ENCODE data around the gene KNG1.

Gene KNG1

DNA sequence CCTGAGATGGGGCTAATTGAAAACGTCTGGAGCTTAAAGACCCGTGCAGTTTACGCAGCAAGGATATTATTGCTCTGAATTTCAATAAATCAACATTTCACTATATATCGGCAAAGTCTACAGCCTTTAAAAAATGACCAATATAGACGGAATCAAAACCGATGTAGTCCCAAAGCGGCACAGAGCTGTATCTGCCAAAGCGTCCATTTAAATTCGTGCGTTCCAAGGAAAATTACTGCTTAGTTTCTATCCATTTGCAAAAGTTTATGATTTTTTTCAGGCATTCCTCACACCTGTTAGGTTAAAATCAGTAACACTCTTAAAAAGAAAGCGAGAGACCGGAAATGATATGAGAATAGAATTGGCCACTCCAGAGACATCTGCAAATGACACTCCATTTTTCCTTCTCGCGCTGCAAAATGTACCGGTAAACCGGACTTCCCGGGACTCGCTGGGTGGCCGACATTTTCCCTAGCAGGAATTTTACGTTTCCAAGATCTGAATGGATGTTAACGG, 65.4 kb downstream of the KNG1 start:
- DNase-seq: no peak

DNA sequence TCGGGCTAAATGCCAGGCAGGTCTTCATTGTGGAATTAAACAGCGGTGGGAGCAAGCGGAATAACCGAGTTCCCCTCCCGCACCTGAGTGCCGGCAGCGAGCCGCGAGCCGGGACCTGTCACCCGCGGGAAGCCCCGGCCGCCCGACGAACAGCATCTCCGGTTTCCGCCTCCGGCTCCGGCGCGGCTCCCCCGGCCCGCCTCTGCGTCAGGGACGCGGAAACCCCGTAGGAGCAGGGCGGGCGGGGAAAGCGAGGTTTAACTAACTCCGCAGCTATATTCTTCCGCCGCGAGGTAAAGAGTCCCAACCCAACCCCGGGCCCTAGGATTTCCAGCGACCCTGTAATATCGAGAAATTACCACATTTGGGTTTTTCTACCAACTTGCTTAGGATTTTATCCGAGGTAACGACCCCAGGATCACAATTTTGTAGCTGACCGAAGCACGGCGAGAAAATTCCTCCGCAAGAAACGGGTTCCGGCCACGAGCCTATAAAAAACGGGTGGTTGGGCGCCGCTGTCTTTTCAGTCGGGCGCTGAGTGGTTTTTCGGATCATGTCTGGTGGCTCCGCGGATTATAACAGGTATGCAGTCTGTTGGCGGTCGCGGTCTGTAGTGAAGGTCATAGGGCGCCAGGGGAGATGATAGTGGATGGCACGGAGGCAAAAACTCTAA, 66.0 kb downstream of the KNG1 start, which contains the start of gene EIF4A2:
Gene EIF4A2, plus strand, starts transcription at position 520 of the 673 bp plus-strand sequence. Its CDS starts 34 bp downstream, at position 554.
- DNase-seq: peak; percentile 90

DNA sequence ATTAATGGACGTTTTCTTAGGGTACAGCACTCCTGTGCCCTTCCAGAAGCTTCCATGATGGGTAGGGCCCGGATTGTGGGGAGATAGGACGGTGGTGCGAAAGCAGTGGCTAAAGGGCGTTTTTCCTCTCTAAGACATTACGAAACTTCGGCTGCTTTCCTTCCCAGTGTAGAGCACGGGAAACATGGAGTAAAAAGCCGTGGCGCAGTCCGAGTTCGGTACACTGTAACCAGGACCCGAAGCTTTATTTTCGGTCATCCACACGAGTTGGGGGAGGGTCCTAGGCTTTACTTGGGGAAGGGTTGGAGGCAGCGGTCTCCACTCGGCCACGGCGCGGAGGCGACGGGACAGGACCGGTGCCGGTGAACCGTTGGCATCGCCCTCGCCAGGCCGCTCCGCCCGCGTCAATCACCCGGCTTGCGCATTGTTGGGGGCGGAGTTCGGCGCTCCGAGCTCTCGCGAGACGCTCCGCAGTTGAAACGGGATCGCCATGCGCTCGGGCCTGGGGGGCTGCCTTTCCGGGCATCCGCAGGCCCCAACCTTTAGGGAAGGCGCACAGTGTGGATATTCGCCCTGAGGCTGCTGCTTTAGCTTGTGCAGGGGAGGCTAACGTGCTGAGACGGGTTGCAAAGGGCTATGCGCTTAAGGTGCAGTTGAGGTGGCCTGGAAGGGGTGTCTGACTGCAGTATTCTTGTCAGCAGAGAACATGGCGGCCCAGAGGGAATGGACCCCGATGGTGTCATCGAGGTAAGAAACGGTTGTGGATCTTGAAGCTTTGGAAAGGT, 66.8 kb downstream of the KNG1 start:
- peak; percentile 81 for DNase-seq

DNA sequence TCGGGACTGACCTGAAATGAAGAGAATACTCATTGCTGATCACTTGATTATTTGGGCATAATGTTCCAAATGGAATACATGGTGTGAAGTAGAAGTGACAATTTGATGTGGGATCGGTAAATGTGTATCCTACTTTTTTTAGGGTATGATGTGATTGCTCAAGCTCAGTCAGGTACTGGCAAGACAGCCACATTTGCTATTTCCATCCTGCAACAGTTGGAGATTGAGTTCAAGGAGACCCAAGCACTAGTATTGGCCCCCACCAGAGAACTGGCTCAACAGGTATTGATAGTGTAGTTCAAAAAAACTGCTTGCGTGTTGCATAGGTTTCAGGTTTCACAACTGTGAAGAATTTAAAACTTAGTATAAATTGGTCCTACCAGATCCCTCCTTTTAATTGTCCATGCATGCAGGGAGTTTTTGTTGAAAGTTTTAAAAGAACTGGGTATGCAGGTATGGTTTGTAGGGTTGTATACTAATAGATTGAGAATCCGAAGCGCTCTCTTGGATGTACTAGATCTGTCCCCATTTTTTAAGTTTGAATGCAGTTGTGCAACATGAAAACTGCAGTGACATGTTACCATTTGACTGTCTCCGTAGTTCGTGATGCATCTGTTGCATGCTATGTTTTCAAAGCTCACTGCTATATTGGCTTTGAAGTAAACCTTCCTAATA, 67.8 kb downstream of the KNG1 start:
- DNase-seq: no peak

DNA sequence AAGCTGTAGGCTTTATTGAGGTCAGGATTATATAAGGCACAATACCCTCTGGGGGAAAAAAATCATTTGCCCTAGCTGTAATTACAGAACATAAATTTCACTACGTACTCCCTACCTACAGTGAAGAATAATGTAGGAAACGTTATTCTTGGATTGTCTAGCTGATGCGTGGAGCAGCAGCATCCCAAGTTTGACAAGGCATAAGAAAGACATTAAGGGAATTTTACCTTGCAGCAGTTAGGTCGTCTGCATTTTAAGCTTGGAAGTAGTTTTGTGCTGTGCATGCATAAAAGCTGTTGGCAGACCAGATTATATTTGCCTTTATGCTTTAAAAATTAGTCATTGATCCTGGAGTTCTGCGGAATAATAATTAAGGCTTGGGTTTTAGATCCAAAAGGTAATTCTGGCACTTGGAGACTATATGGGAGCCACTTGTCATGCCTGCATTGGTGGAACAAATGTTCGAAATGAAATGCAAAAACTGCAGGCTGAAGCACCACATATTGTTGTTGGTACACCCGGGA, 68.4 kb downstream of the KNG1 start:
- no peak for DNase-seq

DNA sequence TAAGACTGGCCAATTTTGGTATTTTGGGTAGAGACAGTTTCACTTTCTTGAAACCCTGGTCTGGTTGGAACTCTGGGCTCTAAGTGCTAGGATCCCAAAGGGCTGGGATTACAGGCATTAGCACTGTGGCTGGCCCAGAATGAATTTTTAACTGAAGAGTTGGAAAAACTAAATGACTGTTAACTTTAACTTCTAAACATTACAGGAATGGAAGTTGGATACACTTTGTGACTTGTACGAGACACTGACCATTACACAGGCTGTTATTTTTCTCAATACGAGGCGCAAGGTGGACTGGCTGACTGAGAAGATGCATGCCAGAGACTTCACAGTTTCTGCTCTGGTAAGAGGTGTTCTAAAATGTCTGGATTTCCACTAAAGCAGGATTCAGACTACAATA, 69.8 kb downstream of the KNG1 start:
- no peak for DNase-seq

DNA sequence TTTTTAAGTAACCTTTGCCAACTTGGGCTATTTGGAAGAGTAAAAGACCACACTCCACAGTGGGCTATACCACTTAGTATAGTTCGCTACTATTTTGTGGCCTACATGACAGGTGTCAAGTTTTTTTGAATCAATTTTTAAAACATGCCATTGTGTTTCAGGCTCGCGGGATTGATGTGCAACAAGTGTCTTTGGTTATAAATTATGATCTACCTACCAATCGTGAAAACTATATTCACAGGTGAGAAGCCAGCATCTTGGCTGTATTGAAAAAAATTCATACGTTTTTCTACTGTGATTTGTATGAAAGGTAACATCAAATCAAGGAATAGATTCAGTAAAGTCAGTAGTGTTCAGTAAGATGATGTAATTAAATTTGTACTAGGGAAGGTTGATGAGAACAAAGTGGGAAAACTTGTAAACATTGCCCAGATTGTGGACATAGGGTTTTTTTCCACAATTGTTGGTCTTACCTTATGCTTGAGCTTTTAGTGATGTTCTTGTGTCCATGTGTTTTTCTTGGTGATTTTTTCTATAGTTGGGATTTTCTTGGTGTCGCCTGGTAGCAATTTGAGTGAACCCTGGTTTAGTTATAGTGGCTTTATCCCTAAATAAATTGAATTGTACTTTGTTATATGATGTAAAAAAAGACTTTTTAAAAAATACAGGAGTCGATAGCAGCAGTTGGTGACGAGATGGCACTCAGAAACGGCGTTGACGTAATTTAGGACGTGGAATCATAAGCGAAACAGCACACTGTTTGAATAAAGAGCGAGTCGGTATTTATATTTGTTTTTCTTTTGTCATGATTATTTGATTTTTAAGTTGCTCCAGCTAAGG, 70.7 kb downstream of the KNG1 start:
- DNase-seq: no peak

DNA sequence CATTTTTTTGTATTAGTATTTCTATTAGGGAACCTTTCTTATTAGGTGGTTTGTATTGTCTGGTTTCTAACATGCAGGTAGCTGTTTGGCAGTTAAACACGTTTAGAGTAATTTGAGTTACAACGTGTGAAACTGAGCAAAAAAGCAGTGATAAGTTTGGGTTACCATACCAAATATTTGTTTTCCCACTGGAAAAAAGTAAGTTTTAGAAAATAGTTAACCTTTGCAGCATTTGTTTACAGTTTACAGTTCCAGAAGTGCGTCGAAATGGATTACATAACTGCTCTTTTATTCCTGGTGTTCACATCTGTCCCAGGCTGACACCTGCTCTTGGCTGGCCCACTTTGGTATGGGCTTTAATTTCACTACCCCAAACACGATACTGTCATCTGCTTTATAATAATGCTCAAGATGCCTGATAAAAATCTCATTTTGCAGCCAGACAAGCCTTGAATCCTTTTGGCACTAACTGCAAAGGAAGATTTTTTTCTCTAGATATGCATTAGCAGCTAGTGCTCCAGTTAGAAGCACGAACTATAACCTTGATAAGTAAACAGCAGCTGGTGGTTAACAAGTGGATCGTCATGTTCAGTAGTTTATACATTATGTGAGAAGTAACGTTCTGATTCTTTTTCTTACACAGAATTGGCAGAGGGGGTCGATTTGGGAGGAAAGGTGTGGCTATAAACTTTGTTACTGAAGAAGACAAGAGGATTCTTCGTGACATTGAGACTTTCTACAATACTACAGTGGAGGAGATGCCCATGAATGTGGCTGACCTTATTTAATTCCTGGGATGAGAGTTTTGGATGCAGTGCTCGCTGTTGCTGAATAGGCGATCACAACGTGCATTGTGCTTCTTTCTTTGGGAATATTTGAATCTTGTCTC, 71.6 kb downstream of the KNG1 start:
- DNase-seq: no peak

DNA sequence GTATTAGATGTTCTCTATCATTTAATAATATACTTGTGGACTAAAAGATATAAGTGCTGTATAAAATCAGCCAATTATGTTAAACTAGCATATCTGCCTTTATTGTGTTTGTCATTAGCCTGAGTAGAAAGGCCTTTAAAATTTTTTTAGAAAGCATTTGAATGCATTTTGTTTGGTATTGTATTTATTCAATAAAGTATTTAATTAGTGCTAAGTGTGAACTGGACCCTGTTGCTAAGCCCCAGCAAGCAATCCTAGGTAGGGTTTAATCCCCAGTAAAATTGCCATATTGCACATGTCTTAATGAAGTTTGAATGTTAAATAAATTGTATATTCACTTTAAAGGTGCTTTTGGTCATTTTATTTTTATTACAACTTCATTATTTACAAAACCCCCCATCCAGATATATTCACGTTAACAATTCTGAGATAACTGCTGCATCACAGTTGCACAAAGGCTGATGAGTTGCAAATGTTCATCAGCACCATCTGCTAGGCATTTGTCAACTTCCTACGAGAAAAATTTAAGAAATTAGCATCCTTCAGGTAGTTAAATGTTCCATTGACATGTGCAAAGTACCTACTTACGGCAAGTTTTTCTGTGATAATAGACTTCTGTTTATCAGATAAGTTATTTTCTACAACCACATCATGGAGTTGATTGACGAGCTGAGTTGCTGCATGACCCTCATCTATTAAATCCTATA, 72.5 kb downstream of the KNG1 start:
- DNase-seq: no peak

DNA sequence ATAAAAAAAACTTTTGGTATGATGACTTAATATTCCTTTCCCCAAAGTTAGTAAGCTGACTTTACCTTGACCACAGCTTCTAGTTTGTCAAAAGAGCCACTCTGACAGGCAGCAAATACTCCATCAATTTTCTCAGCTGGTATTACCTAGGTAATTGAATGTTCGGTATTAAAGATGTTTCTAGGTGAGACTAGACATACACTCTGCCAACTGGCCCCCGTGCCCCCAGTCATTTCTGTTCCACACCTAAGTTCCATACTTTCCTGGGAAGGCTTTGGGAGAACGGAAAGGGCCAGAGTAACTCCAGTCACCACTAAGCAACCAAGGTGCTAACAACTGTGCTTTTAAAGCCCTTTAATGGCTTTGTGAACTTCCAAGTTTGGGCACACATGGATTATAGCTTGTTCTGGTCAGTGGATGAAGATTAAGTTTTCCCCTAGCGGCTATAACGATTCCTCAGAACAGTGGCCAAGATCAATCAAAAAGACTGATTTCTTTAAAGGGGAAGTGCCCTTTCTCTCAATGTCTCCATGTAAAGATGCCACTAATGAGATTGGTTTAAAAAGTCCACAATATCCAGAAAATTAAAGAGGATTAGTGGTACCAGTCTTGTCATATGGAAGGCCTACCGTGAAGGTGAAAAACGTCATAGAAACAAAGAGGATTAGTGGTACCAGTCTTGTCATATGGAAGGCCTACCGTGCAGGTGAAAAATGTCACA, 73.3 kb downstream of the KNG1 start:
- no peak for DNase-seq
